HCT116 (cell line): ENCODE results near the gene C10orf105. TPM values are rescaled to one million over a fixed set of nuclear protein-coding genes. Genes with fewer than 3 reads are reported as not detected.

Experiments
- ATAC-seq: fragments of 200-7000 bp; cut with Tn5 transposase; 2 replicates; pipeline ENCODE4 v1.9.1; 2020; ENCODE audit warnings: mild to moderate bottlenecking, moderate library complexity
- BruUV-seq: library from RNA; stranded (reverse); fragments of 400-500 nt; replicated peaks from 2 replicates; lab custom pipeline; 2021; lab: Mats Ljungman, UMichigan
- CTCF ChIA-PET: fragments of 300-600 bp; sonication (Branson Sonifier 250); formaldehyde crosslinking; loops from one replicate; lab custom pipeline; 2021; ENCODE audit warnings: antibody characterized with exemption; lab: Charles Lee
- POLR2A ChIA-PET: fragments of 300-600, 350-600 bp; sonication (Branson Sonifier 250); formaldehyde crosslinking; loops from one replicate; lab custom pipeline; 2021; ENCODE audit warnings: antibody characterized with exemption; lab: Charles Lee
- RAD21 ChIA-PET, 2 experiments: fragments of 300-600 bp; sonication (Branson Sonifier 250); formaldehyde crosslinking; loops; one replicate each; lab custom pipeline; 2023; ENCODE audit warnings: low total read pairs in 2 of 2; ENCODE audit not compliant: uncharacterized antibody in 2 of 2, unreplicated experiment in 2 of 2, low non-redundant PET in 1 of 2; lab: Charles Lee
- DNase-seq: peaks from one replicate; pipeline ENCODE4 v3.0.0-alpha.2; 2010; ENCODE audit warnings: low read depth, low spot score
- H2AFZ ChIP-seq: fragments of 200-600 bp; shearing (Covaris generic), sonication (generic); 2 replicates; pipeline ENCODE4 v1.6.1; 2017; ENCODE audit warnings: low read depth, mixed run types, mixed read lengths, antibody characterized with exemption, low read length; ENCODE audit not compliant: poor library complexity, severe bottlenecking
- H3K27ac ChIP-seq: 2 replicates; pipeline ENCODE4 v1.5.1; 2012; ENCODE audit warnings: low read depth, low read length
- H3K27me3 ChIP-seq: fragments of 200-600 bp; sonication (generic); 2 replicates; pipeline ENCODE4 v1.6.1; 2016; ENCODE audit warnings: mixed run types, low read length, mixed read lengths; ENCODE audit not compliant: insufficient read depth
- H3K36me3 ChIP-seq, 2 experiments: fragments of 200-500 bp in 1 of 2; fragments of 200-600 bp in 1 of 2; sonication (Bioruptor generic) in 1 of 2; sonication (generic) in 1 of 2; 2 replicates each; pipeline versions ENCODE4 v1.5.1 to v1.6.1; 2014 to 2016; ENCODE audit warnings: low read length in 2 of 2, inconsistent platforms in 1 of 2, mixed read lengths in 1 of 2, mixed run types in 1 of 2; ENCODE audit not compliant: insufficient read depth in 2 of 2, control insufficient read depth in 1 of 2
- H3K4me1 ChIP-seq, 2 experiments: fragments of 200-600 bp in 1 of 2; sonication (generic) in 1 of 2; 2 replicates each; pipeline versions ENCODE4 v1.5.1 to v1.6.1; 2012 to 2017; ENCODE audit warnings: low read length in 2 of 2, inconsistent platforms in 1 of 2, mild to moderate bottlenecking in 1 of 2, mixed read lengths in 1 of 2, mixed run types in 1 of 2, moderate library complexity in 1 of 2; ENCODE audit not compliant: insufficient read depth in 2 of 2, control insufficient read depth in 1 of 2
- H3K4me2 ChIP-seq: fragments of 200-600 bp; sonication (generic); 2 replicates; pipeline ENCODE4 v1.6.1; 2017; ENCODE audit warnings: mixed run types, low read length, mixed read lengths
- H3K4me3 ChIP-seq, 2 experiments: fragments of 200-600 bp in 1 of 2; sonication (generic) in 1 of 2; replicated peaks in 1 of 2; 2 replicates each; pipeline ENCODE4 v1.5.1; 2011 to 2016; ENCODE audit warnings: low read length in 2 of 2, control low read depth in 1 of 2, low read depth in 1 of 2, mild to moderate bottlenecking in 1 of 2, mixed read lengths in 1 of 2, mixed run types in 1 of 2
- H3K79me2 ChIP-seq: fragments of 200-600 bp; sonication (generic); 2 replicates; pipeline ENCODE4 v1.6.1; 2017; ENCODE audit warnings: mild to moderate bottlenecking, mixed run types, low read length, moderate library complexity, mixed read lengths; ENCODE audit not compliant: insufficient read depth
- H3K9ac ChIP-seq: fragments of 200-600 bp; sonication (generic); 2 replicates; pipeline ENCODE4 v1.6.1; 2016; ENCODE audit warnings: low read length, mixed read lengths
- H3K9me2 ChIP-seq: fragments of 200-600 bp; sonication (generic), shearing (Covaris generic); 2 replicates; pipeline ENCODE4 v1.6.1; 2017; ENCODE audit warnings: mixed run types, mild to moderate bottlenecking, moderate library complexity; ENCODE audit not compliant: insufficient read depth
- H3K9me3 ChIP-seq, 2 experiments: fragments of 200-500 bp in 1 of 2; fragments of 200-600 bp in 1 of 2; sonication (Bioruptor generic) in 1 of 2; sonication (generic) in 1 of 2; 2 replicates each; pipeline ENCODE4 v1.6.1; 2014 to 2017; ENCODE audit warnings: low read length in 2 of 2, mixed read lengths in 2 of 2, inconsistent platforms in 1 of 2, low read depth in 1 of 2, mild to moderate bottlenecking in 1 of 2, mixed run types in 1 of 2, moderate library complexity in 1 of 2; ENCODE audit not compliant: control insufficient read depth in 1 of 2, insufficient read depth in 1 of 2
- H4K20me1 ChIP-seq: fragments of 200-600 bp; sonication (generic), shearing (Covaris generic); 2 replicates; pipeline ENCODE4 v1.6.1; 2017; ENCODE audit warnings: mixed run types, mild to moderate bottlenecking, moderate library complexity; ENCODE audit not compliant: insufficient read depth
- ATF3 ChIP-seq: IDR thresholded peaks from 2 replicates; pipeline ENCODE4 v1.6.1; 2012
- CBX3 ChIP-seq: IDR thresholded peaks from 2 replicates; pipeline ENCODE4 v1.6.1; 2012; ENCODE audit warnings: low read depth
- CEBPB ChIP-seq: IDR thresholded peaks from 2 replicates; pipeline ENCODE4 v1.6.1; 2012; ENCODE audit warnings: low read depth
- ELF1 ChIP-seq: IDR thresholded peaks from 2 replicates; pipeline ENCODE4 v1.6.1; 2012; ENCODE audit warnings: low read depth, borderline replicate concordance
- EZH2phosphoT487 ChIP-seq: fragments of 200-600 bp; IDR thresholded peaks from 2 replicates; pipeline ENCODE4 v1.6.1; 2018; ENCODE audit warnings: antibody characterized with exemption, borderline replicate concordance
- FOSL1 ChIP-seq: IDR thresholded peaks from 2 replicates; pipeline ENCODE4 v1.6.1; 2012; ENCODE audit warnings: low read depth
- POLR2A ChIP-seq: IDR thresholded peaks from 2 replicates; pipeline ENCODE4 v1.7.0; 2011; ENCODE audit warnings: borderline replicate concordance; ENCODE audit not compliant: insufficient read depth, insufficient read length; ENCODE audit errors: extremely low read depth
- RAD21 ChIP-seq: IDR thresholded peaks from 2 replicates; pipeline ENCODE4 v1.6.1; 2012; ENCODE audit warnings: low read depth, mild to moderate bottlenecking
- REST ChIP-seq: IDR thresholded peaks from 2 replicates; pipeline ENCODE4 v1.6.1; 2012; ENCODE audit warnings: low read depth
- SRF ChIP-seq: IDR thresholded peaks from 2 replicates; pipeline ENCODE4 v1.6.1; 2012; ENCODE audit warnings: low read depth
- ZBTB33 ChIP-seq: IDR thresholded peaks from 2 replicates; pipeline ENCODE4 v1.6.1; 2011; ENCODE audit warnings: mild to moderate bottlenecking, low read length, moderate library complexity; ENCODE audit not compliant: insufficient replicate concordance; ENCODE audit errors: extremely low read depth
- ZFX ChIP-seq: fragments of 450-650 bp; IDR thresholded peaks from 2 replicates; pipeline ENCODE4 v1.6.1; 2017
- intact Hi-C: fragments of 100-400 bp; cut with micrococcal nuclease; formaldehyde crosslinking; loops from 2 replicates; pipeline ENCODE4 v1.10.0; 2022
- total RNA-seq: library from RNA; stranded (reverse); gene quantifications from one replicate; pipeline ENCODE4 v1.2.1, GENCODE V29; 2021; ENCODE audit not compliant: unreplicated experiment

C10orf105 gene
- total RNA-seq, 1 experiment from 2014 or later: not detected

- no TSS peak for BruUV-seq
- ChIA-PET POLR2A (no interaction called here), CTCF (no interaction called here), RAD21 (no interaction called here)
- H4K20me1 ChIP-seq: no peaks in the 10 kb centered on the region
- no peak for ATAC-seq
- H3K4me2 ChIP-seq: no peak overlapping the region
- no peak overlapping the region for H3K4me3 ChIP-seq
- no peaks in the 10 kb centered on the region for H3K9me3 ChIP-seq
- TF ChIP-seq ELF1: no peak
- no peak for TF ChIP-seq EZH2phosphoT487
- TF ChIP-seq ZBTB33: no peak
- intact Hi-C loops: no loop called here
- no peaks in the 10 kb centered on the region for H3K36me3 ChIP-seq
- no peak for DNase-seq
- H3K9ac ChIP-seq: no peak overlapping the region
- H2AFZ ChIP-seq: no peak overlapping the region
- no peaks in the 10 kb centered on the region for H3K9me2 ChIP-seq
- H3K27me3 ChIP-seq: no peaks in the 10 kb centered on the region
- no peaks in the 10 kb centered on the region for H3K79me2 ChIP-seq
- peaks cover 0 to 7% of the 10 kb centered on the region in 2 experiments; a peak in 2 of 4 replicates for H3K4me1 ChIP-seq
- no peak overlapping the region for H3K27ac ChIP-seq
These were observed 52.2 kb downstream of the C10orf105 start for GRCh38 chr10:71667387-71667752.

GRCh38 chr10:71666639-71667386 is 52.8 kb downstream of the C10orf105 start:
- ATAC-seq (no peak), DNase-seq (no peak)
- no peaks in the 10 kb centered on the region for H4K20me1 ChIP-seq
- no peak overlapping the region for H3K27ac ChIP-seq
- peaks cover 0 to 7% of the 10 kb centered on the region in 2 experiments; a peak in 2 of 4 replicates for H3K4me1 ChIP-seq
- no peaks in the 10 kb centered on the region for H3K27me3 ChIP-seq
- no peak overlapping the region for H3K4me2 ChIP-seq
- no peaks in the 10 kb centered on the region for H3K79me2 ChIP-seq
- H3K4me3 ChIP-seq: no peak overlapping the region
- no peak overlapping the region for H3K9ac ChIP-seq
- no peaks in the 10 kb centered on the region for H3K9me3 ChIP-seq
- ChIA-PET RAD21 (no interaction called here), CTCF (no interaction called here), POLR2A (no interaction called here)
- intact Hi-C loops: no loop called here
- no TSS peak for BruUV-seq
- no peaks in the 10 kb centered on the region for H3K9me2 ChIP-seq
- no peaks in the 10 kb centered on the region for H3K36me3 ChIP-seq
- no peak overlapping the region for H2AFZ ChIP-seq
- TF ChIP-seq CEBPB (no peak), ZFX (no peak), CBX3 (no peak), RAD21 (no peak), POLR2A (no peak), FOSL1 (no peak), REST (no peak), ATF3 (no peak), SRF (no peak), ZBTB33 (no peak), EZH2phosphoT487 (no peak)
